ENCODE measurements around the gene AIFM2. TPM values are rescaled to one million over a fixed set of nuclear protein-coding genes. Genes with fewer than 3 reads are reported as not detected.
A peak's percentile ranks its signal among the peaks of the same experiment; 100 is the strongest.

Gene AIFM2
- total and polyA plus RNA-seq, 10 of the 15 experiments (the other 5 are each of a cell fraction or from before 2014, with no cell fraction given), result 4.5 to 30.8 (median 15.6) TPM

- TF ChIP-seq NR2C1 (IDR thresholded peaks at IDR 0.05) (no peak), ZNF207 (IDR thresholded peaks at IDR 0.05; ENCODE audit: borderline replicate concordance) (peak; percentile 82; the same call in 1 of the 2 replicates), CHD2 (IDR thresholded peaks at IDR 0.05; ENCODE audit: borderline replicate concordance, low read depth, low read length) (no peak), POU2F2 (IDR thresholded peaks at IDR 0.05; ENCODE audit: borderline replicate concordance, low read depth, low read length) (no peak; the same call in 2 of the 3 replicates), FOXK2 (IDR thresholded peaks at IDR 0.05) (no peak), RUNX3 (IDR thresholded peaks at IDR 0.05; ENCODE audit: low read length) (no peak), SMC3 (IDR thresholded peaks at IDR 0.05; ENCODE audit: borderline replicate concordance, low read length) (no peak), USF2 (IDR thresholded peaks at IDR 0.05; ENCODE audit: borderline replicate concordance, low read depth, low read length) (no peak), MEF2B (IDR thresholded peaks at IDR 0.05; ENCODE audit: partially characterized antibody, poor library complexity, severe bottlenecking) (no peak), RAD21 (IDR thresholded peaks at IDR 0.05; ENCODE audit: insufficient read depth, low read depth, low read length) (peak; percentile 13; the same call in 1 of the 2 replicates), NFXL1 (IDR thresholded peaks at IDR 0.05; ENCODE audit: borderline replicate concordance) (peak; percentile 17; the same call in 1 of the 2 replicates), STAT1 (conservative IDR thresholded peaks at IDR 0.05) (no peak), IKZF1 (conservative IDR thresholded peaks at IDR 0.05) (peak; percentile 57; the same call in 1 of the 2 replicates), ZSCAN29 (IDR thresholded peaks at IDR 0.05) (no peak), MTA3 (IDR thresholded peaks at IDR 0.05; ENCODE audit: borderline replicate concordance, low read length) (no peak), ATF3 (IDR thresholded peaks at IDR 0.05; ENCODE audit: borderline replicate concordance, extremely low read depth, low read depth, low read length) (no peak), RELA (IDR thresholded peaks at IDR 0.05; ENCODE audit: borderline replicate concordance, partially characterized antibody) (no peak), BMI1 (IDR thresholded peaks at IDR 0.05; ENCODE audit: borderline replicate concordance) (no peak), SREBF2 (IDR thresholded peaks at IDR 0.05; ENCODE audit: low read length) (no peak), CHD4 (IDR thresholded peaks at IDR 0.05) (no peak)
- TF ChIP-seq, protein P1, sequence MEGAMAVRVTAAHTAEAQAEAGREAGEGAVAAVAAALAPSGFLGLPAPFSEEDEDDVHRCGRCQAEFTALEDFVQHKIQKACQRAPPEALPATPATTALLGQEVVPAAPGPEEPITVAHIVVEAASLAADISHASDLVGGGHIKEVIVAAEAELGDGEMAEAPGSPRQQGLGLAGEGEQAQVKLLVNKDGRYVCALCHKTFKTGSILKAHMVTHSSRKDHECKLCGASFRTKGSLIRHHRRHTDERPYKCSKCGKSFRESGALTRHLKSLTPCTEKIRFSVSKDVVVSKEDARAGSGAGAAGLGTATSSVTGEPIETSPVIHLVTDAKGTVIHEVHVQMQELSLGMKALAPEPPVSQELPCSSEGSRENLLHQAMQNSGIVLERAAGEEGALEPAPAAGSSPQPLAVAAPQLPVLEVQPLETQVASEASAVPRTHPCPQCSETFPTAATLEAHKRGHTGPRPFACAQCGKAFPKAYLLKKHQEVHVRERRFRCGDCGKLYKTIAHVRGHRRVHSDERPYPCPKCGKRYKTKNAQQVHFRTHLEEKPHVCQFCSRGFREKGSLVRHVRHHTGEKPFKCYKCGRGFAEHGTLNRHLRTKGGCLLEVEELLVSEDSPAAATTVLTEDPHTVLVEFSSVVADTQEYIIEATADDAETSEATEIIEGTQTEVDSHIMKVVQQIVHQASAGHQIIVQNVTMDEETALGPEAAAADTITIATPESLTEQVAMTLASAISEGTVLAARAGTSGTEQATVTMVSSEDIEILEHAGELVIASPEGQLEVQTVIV (IDR thresholded peaks at IDR 0.05; ENCODE audit: borderline replicate concordance, partially characterized antibody), result no peak
- TF ChIP-seq, protein P2, sequence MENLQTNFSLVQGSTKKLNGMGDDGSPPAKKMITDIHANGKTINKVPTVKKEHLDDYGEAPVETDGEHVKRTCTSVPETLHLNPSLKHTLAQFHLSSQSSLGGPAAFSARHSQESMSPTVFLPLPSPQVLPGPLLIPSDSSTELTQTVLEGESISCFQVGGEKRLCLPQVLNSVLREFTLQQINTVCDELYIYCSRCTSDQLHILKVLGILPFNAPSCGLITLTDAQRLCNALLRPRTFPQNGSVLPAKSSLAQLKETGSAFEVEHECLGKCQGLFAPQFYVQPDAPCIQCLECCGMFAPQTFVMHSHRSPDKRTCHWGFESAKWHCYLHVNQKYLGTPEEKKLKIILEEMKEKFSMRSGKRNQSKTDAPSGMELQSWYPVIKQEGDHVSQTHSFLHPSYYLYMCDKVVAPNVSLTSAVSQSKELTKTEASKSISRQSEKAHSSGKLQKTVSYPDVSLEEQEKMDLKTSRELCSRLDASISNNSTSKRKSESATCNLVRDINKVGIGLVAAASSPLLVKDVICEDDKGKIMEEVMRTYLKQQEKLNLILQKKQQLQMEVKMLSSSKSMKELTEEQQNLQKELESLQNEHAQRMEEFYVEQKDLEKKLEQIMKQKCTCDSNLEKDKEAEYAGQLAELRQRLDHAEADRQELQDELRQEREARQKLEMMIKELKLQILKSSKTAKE (IDR thresholded peaks at IDR 0.05; ENCODE audit: low read depth, poor library complexity, severe bottlenecking), result no peak
- TF ChIP-seq, protein P3, sequence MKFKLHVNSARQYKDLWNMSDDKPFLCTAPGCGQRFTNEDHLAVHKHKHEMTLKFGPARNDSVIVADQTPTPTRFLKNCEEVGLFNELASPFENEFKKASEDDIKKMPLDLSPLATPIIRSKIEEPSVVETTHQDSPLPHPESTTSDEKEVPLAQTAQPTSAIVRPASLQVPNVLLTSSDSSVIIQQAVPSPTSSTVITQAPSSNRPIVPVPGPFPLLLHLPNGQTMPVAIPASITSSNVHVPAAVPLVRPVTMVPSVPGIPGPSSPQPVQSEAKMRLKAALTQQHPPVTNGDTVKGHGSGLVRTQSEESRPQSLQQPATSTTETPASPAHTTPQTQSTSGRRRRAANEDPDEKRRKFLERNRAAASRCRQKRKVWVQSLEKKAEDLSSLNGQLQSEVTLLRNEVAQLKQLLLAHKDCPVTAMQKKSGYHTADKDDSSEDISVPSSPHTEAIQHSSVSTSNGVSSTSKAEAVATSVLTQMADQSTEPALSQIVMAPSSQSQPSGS (IDR thresholded peaks at IDR 0.05; ENCODE audit: low read length), result no peak
Observed at GRCh38 chr10:70145666-70146488, 13.3 kb upstream of the AIFM2 start (continued).

Data from GM12878 (cell line).